ENCODE measurements around the gene SCAF11. TPM values are rescaled to one million over a fixed set of nuclear protein-coding genes. Genes with fewer than 3 reads are reported as not detected.

SCAF11 gene
- total and polyA plus RNA-seq, 2 experiments from 2014 or later = 77.0 to 84.8 TPM

DNA sequence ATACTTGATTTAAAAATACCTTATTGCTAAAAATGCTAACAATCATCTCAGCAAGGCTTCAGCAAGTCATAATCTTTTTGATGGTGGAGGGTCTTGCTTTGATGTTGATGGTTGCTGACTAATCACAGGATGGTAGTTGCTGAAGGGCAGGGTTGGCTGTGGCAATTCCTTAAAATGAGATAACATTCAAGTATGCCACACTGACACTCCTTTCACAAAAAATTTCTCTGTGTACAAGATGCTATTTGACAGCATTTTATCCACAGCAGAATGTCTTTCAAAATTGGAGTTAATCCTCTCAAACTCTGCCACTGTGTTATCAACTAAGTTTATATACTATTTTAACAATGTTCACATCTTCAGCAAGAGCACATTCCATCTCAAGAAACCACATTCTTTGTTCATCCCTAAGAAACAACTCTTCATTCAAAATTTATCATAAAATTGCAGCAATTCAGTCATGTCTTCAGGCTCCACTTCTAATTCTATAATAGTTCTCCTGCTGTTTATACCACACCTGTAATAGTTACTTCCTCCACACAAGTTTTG is 16.1 kb downstream of the SCAF11 start (continued):
- TF ChIP-seq, protein P1, sequence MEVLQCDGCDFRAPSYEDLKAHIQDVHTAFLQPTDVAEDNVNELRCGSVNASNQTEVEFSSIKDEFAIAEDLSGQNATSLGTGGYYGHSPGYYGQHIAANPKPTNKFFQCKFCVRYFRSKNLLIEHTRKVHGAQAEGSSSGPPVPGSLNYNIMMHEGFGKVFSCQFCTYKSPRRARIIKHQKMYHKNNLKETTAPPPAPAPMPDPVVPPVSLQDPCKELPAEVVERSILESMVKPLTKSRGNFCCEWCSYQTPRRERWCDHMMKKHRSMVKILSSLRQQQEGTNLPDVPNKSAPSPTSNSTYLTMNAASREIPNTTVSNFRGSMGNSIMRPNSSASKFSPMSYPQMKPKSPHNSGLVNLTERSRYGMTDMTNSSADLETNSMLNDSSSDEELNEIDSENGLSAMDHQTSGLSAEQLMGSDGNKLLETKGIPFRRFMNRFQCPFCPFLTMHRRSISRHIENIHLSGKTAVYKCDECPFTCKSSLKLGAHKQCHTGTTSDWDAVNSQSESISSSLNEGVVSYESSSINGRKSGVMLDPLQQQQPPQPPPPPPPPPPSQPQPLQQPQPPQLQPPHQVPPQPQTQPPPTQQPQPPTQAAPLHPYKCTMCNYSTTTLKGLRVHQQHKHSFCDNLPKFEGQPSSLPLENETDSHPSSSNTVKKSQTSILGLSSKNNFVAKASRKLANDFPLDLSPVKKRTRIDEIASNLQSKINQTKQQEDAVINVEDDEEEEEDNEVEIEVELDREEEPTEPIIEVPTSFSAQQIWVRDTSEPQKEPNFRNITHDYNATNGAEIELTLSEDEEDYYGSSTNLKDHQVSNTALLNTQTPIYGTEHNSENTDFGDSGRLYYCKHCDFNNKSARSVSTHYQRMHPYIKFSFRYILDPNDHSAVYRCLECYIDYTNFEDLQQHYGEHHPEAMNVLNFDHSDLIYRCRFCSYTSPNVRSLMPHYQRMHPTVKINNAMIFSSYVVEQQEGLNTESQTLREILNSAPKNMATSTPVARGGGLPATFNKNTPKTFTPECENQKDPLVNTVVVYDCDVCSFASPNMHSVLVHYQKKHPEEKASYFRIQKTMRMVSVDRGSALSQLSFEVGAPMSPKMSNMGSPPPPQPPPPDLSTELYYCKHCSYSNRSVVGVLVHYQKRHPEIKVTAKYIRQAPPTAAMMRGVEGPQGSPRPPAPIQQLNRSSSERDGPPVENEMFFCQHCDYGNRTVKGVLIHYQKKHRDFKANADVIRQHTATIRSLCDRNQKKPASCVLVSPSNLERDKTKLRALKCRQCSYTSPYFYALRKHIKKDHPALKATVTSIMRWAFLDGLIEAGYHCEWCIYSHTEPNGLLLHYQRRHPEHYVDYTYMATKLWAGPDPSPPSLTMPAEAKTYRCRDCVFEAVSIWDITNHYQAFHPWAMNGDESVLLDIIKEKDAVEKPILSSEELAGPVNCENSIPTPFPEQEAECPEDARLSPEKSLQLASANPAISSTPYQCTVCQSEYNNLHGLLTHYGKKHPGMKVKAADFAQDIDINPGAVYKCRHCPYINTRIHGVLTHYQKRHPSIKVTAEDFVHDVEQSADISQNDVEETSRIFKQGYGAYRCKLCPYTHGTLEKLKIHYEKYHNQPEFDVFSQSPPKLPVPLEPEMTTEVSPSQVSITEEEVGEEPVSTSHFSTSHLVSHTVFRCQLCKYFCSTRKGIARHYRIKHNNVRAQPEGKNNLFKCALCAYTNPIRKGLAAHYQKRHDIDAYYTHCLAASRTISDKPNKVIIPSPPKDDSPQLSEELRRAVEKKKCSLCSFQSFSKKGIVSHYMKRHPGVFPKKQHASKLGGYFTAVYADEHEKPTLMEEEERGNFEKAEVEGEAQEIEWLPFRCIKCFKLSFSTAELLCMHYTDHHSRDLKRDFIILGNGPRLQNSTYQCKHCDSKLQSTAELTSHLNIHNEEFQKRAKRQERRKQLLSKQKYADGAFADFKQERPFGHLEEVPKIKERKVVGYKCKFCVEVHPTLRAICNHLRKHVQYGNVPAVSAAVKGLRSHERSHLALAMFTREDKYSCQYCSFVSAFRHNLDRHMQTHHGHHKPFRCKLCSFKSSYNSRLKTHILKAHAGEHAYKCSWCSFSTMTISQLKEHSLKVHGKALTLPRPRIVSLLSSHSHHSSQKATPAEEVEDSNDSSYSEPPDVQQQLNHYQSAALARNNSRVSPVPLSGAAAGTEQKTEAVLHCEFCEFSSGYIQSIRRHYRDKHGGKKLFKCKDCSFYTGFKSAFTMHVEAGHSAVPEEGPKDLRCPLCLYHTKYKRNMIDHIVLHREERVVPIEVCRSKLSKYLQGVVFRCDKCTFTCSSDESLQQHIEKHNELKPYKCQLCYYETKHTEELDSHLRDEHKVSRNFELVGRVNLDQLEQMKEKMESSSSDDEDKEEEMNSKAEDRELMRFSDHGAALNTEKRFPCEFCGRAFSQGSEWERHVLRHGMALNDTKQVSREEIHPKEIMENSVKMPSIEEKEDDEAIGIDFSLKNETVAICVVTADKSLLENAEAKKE (CRISPR knock-in tag; IDR thresholded peaks at IDR 0.05) = no peak
- no peak for TF ChIP-seq JUNB (IDR thresholded peaks at IDR 0.05; ENCODE audit: unreplicated experiment)
- TF ChIP-seq, protein P2, sequence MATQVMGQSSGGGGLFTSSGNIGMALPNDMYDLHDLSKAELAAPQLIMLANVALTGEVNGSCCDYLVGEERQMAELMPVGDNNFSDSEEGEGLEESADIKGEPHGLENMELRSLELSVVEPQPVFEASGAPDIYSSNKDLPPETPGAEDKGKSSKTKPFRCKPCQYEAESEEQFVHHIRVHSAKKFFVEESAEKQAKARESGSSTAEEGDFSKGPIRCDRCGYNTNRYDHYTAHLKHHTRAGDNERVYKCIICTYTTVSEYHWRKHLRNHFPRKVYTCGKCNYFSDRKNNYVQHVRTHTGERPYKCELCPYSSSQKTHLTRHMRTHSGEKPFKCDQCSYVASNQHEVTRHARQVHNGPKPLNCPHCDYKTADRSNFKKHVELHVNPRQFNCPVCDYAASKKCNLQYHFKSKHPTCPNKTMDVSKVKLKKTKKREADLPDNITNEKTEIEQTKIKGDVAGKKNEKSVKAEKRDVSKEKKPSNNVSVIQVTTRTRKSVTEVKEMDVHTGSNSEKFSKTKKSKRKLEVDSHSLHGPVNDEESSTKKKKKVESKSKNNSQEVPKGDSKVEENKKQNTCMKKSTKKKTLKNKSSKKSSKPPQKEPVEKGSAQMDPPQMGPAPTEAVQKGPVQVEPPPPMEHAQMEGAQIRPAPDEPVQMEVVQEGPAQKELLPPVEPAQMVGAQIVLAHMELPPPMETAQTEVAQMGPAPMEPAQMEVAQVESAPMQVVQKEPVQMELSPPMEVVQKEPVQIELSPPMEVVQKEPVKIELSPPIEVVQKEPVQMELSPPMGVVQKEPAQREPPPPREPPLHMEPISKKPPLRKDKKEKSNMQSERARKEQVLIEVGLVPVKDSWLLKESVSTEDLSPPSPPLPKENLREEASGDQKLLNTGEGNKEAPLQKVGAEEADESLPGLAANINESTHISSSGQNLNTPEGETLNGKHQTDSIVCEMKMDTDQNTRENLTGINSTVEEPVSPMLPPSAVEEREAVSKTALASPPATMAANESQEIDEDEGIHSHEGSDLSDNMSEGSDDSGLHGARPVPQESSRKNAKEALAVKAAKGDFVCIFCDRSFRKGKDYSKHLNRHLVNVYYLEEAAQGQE (IDR thresholded peaks at IDR 0.05; ENCODE audit: unreplicated experiment) = no peak
- no peak for TF ChIP-seq POLR2AphosphoS5 (IDR thresholded peaks at IDR 0.05; ENCODE audit: low read depth)
- no peak for TF ChIP-seq EZH2 (IDR thresholded peaks at IDR 0.05; ENCODE audit: low read depth, unreplicated experiment)

DNA sequence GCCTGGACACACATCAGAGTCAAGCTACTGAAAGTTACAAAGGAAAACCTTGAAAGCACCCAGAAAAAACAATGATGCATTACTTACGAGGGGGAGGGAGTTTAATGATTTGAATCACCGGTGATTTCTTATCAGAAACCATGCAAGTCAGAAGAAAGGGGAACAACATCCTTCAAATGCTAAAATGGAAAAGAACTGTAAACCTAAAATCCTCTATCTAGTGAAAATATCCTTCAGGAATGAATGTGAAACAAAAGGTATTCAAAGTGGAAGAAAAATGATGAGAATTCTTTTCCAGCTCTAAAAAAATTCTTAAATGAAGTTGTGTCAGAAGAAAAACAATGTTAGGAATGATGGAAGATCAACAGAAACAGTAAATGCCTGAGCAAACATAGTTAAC is 16.8 kb downstream of the SCAF11 start:
- no peaks in the 10 kb centered on the region for H3K27me3 Mint-ChIP-seq (ENCODE audit: insufficient read depth, low read depth, poor library complexity)
- Histone ChIP-seq H3K79me2 (replicated peaks; ENCODE audit: insufficient read depth) (peaks cover 96% of the 10 kb centered on the region), H3K27me3 (ENCODE audit: insufficient read depth) (no peaks in the 10 kb centered on the region), H3K27ac (ENCODE audit: low read depth) (no peak overlapping the region), H3K36me3 (ENCODE audit: insufficient read depth) (no peaks in the 10 kb centered on the region), H2AFZ (no peak overlapping the region), H3K4me3 (no peak overlapping the region), H3F3A (replicated peaks; ENCODE audit: low read depth) (no peaks in the 10 kb centered on the region), H4K20me1 (replicated peaks; ENCODE audit: insufficient read depth) (peaks cover 31% of the 10 kb centered on the region), H3K4me1 (ENCODE audit: insufficient read depth) (no peaks in the 10 kb centered on the region; the same call in none of the 2 replicates), H3K9me2 (ENCODE audit: insufficient read depth) (no peaks in the 10 kb centered on the region), H3K4me2 (no peak overlapping the region)
- no peak for ATAC-seq
- no peak overlapping the region for H3K4me3 Mint-ChIP-seq
- peaks cover 28% of the 10 kb centered on the region for H3K4me1 Mint-ChIP-seq
- no peaks in the 10 kb centered on the region for H3K9me3 Mint-ChIP-seq
- peaks cover 4% of the 10 kb centered on the region; the same call in 1 of the 3 replicates for H3K36me3 Mint-ChIP-seq (ENCODE audit: low read depth)
- H3K27ac Mint-ChIP-seq = no peak overlapping the region
- no peak for DNase-seq (ENCODE audit: low spot score)
- TF ChIP-seq ZNF114 (CRISPR knock-in tag; IDR thresholded peaks at IDR 0.05) (no peak), CREB1 (CRISPR knock-in tag; IDR thresholded peaks at IDR 0.05; ENCODE audit: low read depth) (no peak)
- TF ChIP-seq, protein P3, sequence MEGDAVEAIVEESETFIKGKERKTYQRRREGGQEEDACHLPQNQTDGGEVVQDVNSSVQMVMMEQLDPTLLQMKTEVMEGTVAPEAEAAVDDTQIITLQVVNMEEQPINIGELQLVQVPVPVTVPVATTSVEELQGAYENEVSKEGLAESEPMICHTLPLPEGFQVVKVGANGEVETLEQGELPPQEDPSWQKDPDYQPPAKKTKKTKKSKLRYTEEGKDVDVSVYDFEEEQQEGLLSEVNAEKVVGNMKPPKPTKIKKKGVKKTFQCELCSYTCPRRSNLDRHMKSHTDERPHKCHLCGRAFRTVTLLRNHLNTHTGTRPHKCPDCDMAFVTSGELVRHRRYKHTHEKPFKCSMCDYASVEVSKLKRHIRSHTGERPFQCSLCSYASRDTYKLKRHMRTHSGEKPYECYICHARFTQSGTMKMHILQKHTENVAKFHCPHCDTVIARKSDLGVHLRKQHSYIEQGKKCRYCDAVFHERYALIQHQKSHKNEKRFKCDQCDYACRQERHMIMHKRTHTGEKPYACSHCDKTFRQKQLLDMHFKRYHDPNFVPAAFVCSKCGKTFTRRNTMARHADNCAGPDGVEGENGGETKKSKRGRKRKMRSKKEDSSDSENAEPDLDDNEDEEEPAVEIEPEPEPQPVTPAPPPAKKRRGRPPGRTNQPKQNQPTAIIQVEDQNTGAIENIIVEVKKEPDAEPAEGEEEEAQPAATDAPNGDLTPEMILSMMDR (conservative IDR thresholded peaks at IDR 0.05; ENCODE audit: low read depth in 2 of 2) = no peak
